HG03097 (cell line): ENCODE data around the gene CYP2F1.
"Not testable (repeated sequence)": the region's sequence is repeated elsewhere in the genome, so short reads cannot be mapped to it uniquely, and the experiment has no call there.

Experiments
- ATAC-seq: cut with Tn5 transposase; IDR thresholded peaks from one replicate; pipeline ENCODE4 v1.9.1; 2021; ENCODE audit not compliant: unreplicated experiment, low FRiP score

Gene CYP2F1

GRCh38 chr19:41126765-41127203 is 12.6 kb downstream of the CYP2F1 start:
- ATAC-seq = not testable (repeated sequence)

GRCh38 chr19:41127362-41127761 is 13.1 kb downstream of the CYP2F1 start:
- not testable (repeated sequence) for ATAC-seq

GRCh38 chr19:41127801-41128300 is 13.6 kb downstream of the CYP2F1 start:
- ATAC-seq = not testable (repeated sequence)

GRCh38 chr19:41128692-41129091 is 14.5 kb downstream of the CYP2F1 start:
- ATAC-seq = no peak

GRCh38 chr19:41131186-41131585 is 17.0 kb downstream of the CYP2F1 start:
- no peak for ATAC-seq

GRCh38 chr19:41133260-41133659 is 19.0 kb downstream of the CYP2F1 start:
- no peak for ATAC-seq

- ATAC-seq = no peak
Observed at GRCh38 chr19:41134616-41135015, 20.4 kb downstream of the CYP2F1 start.

- ATAC-seq = not testable (repeated sequence)
Observed at GRCh38 chr19:41135390-41136384, 21.5 kb downstream of the CYP2F1 start.

- ATAC-seq = no peak
Observed at GRCh38 chr19:41136636-41137455, 22.6 kb downstream of the CYP2F1 start.

- ATAC-seq = no peak
Observed at GRCh38 chr19:41144403-41144802, 30.2 kb downstream of the CYP2F1 start.

- ATAC-seq = no peak
Observed at GRCh38 chr19:41149831-41150230, 35.6 kb downstream of the CYP2F1 start.

- not testable (repeated sequence) for ATAC-seq
Observed at GRCh38 chr19:41150986-41151385, 36.8 kb downstream of the CYP2F1 start.

- ATAC-seq = no peak
Observed at GRCh38 chr19:41154060-41154459, 39.8 kb downstream of the CYP2F1 start.

- no peak for ATAC-seq
Observed at GRCh38 chr19:41156207-41156606, 42.0 kb downstream of the CYP2F1 start.

- ATAC-seq = no peak
Observed at GRCh38 chr19:41159881-41160280, 45.6 kb downstream of the CYP2F1 start.

GRCh38 chr19:41161903-41162302 is 47.7 kb downstream of the CYP2F1 start:
- ATAC-seq = no peak

GRCh38 chr19:41166944-41167804 is 52.9 kb downstream of the CYP2F1 start:
- ATAC-seq = no peak

- no peak for ATAC-seq
Observed at GRCh38 chr19:41172297-41173164, 58.3 kb downstream of the CYP2F1 start.

GRCh38 chr19:41174297-41174928 is 60.2 kb downstream of the CYP2F1 start:
- ATAC-seq = no peak
